COLO668 (cell line): Measurements from ENCODE around the gene MAST4.
"Not testable (repeated sequence)": the region's sequence is repeated elsewhere in the genome, so short reads cannot be mapped to it uniquely, and the experiment has no call there.

ENCODE experiments used
- DNase-seq: peaks from one replicate; lab custom pipeline; 2025; ENCODE audit not compliant: unreplicated experiment; lab: John Stamatoyannopoulos, UW

MAST4 gene

GRCh38 chr5:67102708-67103107, 506.5 kb downstream of the MAST4 start:
- no peak for DNase-seq

GRCh38 chr5:67104859-67105258, 508.7 kb downstream of the MAST4 start:
- DNase-seq: no peak

- DNase-seq: no peak
These were observed 509.1 kb downstream of the MAST4 start for GRCh38 chr5:67105270-67105669.

- DNase-seq: no peak
These were observed 510.6 kb downstream of the MAST4 start for GRCh38 chr5:67106626-67107342.

- no peak for DNase-seq
These were observed 515.6 kb downstream of the MAST4 start for GRCh38 chr5:67111779-67112178.

DNA sequence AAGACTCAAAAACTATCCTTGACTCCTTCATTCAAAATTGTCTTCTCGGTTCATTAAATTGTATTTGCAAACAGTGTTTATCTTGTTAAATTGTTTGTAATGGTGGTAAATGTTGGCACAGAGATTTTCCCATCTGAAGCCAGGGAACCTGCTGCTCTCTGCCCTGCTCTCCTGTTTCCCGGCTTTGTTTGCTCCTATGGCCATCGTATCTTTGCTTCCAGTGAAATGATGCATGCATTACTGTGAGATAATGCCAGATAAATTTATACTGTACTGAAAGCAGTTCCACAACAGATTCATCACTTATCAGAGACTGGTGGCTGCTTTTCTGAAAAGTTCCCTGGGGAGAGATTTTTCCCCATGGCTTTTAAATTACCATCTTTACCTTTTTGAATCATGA, 519.1 kb downstream of the MAST4 start:
- no peak for DNase-seq

DNA sequence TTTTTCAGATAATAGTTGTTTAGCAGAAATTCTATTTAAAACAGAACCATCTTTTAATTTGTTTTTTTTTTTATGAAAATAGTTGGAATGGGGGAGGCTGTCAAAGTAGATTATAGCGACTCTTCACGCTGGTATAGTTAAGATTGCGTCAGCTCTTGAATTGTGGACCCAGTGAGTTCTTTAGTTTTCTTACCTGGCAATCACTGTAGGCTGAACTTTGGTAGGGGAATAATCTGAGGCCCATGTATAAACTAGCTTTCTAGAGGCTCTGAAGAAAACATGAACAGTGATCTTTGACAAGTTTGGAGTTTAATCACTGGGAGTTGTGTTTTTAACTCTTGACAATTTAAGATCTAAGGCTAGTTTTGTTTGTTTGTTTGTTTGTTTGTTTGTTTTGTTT, 519.6 kb downstream of the MAST4 start:
- DNase-seq: no peak

DNA sequence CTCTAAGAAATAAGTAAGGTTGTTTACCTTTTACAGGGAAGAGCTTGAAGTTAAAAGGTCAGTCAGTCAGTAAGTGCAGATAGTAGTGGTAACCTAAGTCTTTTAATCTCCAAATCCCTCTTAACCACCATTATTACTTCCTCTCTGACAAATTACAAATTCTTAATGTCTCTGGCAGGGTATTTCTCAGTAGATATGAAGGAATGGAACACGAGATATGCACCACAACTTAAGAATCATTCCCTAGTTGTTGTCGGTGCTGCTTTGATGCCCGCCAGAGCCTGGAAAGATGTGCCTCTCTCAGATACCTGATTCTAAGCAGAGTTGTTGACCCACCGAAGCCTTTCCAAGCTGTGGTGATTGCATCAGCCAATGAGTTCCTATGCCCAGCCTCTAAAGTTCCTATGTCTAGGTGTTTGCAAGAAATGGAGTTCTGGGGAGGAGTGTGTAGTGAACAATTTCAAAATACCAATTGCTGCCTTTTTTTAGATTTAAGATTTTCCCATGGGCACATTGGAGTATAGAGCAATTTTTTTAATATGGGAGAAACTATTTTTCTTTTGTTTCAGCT, 521.9 kb downstream of the MAST4 start:
- DNase-seq: no peak

GRCh38 chr5:67119010-67119409, 522.8 kb downstream of the MAST4 start:
- DNase-seq: no peak

DNA sequence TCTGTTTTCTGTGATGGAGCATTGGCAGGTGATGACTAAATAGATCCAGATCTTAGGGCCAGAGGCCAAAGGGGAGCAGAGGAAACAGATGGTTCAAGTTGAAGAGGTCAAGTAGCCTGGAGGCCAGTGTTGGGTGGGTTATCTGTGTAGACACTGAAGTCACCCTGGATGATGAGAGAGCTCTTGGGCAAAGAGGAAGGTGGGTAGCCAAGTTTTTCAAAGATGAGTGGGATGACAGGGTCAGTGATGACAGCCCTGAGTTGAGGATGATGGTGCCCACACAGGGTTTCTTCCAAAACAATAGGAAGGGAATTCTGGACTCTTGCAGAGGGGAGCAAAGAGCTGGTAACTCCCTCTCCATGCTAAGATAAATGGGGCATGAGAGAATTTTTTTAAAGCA, 523.8 kb downstream of the MAST4 start:
- DNase-seq: no peak

DNA sequence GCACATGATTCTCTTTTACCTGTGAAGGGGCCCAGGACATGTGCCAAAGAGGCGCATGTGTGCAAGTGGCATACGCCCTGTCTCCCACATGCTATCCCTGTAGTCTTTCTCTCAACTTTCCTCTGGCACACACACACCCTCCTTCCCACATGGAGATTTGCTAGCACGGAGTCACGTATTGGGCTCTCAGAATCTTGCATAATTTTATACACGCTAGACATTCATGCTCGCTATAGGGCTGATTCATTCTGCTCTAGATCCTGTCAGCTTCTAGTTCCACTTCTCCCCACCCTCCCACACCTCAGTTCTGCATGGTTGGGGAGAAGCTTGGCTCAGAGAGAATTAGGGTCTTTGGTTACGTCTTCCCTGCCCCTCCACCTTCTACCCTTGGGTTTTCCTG, 527.6 kb downstream of the MAST4 start:
- no peak for DNase-seq

GRCh38 chr5:67124556-67124955, 528.4 kb downstream of the MAST4 start:
- DNase-seq: no peak

- DNase-seq: not testable (repeated sequence)
These were observed 531.2 kb downstream of the MAST4 start for GRCh38 chr5:67127347-67127895.

- no peak for DNase-seq
These were observed 533.6 kb downstream of the MAST4 start for GRCh38 chr5:67129768-67130167.

- no peak for DNase-seq
These were observed 537.0 kb downstream of the MAST4 start for GRCh38 chr5:67133217-67133616.

DNA sequence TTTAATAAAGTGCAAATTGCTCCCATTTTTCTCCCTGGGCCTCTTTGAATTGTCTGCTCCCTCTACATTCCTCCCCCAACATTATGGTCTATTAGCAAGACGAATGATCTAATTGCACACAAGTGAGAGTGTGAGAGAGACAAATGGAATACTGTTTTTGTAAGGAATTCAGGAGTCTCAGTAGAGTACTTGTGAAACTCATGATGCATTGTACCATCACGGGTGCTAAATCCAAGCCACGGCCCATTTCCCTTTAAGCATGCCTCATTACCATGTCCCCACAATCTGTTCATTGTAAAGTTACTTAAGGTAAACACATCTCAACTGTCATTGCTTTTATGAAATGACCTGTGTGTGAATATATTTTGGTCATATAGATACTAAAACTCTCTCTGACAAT, 537.6 kb downstream of the MAST4 start:
- DNase-seq: no peak

DNA sequence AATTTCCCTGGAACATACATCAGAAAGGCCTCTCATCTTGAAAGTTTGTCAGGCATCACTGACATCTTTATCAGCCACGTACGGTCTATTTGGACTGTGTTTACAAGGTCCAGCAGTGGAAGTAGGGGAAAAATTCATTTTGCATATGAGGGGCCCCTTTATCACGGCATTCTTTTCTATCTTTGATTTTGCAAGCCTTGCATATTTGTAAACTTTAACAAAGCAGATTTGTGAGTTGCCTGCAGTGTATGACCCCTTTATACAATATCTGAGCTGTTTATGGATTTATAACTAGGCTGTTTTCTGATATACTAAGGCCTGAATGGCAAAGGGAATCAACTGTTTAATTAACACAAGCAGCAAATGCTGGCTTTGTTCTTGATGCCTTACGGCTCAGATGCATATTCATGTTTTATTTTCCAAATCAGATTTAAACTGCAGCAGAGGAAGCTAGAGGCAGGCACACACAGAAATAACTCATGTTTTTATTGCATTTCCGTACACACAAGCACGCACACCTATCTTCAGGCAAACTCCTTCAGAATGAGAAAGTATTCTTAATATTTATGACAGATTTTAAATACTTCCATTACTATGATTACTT, 539.3 kb downstream of the MAST4 start:
- DNase-seq: no peak

DNA sequence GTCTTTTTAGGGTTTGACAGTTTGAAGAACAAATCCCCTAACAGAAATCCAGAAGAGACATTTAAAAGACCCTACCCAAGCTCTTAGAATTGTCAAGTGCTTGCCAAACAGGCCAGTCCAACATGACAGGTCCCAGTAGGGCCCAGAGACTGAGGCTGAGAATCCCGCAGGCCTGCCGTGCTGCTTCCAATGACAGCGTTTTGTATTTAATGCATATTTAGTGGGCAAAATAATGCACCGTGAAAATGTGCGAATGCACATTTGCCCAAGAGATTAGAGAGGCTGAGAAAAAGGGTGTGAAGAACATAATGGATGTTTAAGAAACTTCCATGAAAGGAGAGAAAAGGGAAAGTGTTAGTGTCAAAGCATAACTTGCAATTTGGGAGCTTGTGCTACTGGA, 542.8 kb downstream of the MAST4 start:
- no peak for DNase-seq

- no peak for DNase-seq
These were observed 544.2 kb downstream of the MAST4 start for GRCh38 chr5:67140413-67140812.

DNA sequence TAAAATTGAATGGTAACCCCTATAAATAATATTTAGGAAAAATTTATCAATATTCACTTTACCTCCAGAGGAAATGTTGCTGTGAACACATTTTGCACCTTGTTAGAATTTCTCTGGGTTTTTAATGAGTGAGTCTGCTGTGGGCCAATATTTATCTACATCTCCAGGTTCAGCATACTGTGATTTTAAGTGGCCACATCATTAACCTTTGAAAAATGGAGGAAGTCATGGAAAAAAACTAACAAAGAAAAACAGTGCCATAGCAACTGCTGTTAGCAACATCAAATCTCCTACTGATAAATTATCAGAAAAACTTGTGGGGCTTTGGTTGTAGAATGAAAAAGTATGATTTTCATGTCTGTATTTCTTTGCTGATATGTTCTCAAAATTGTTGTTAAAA, 545.5 kb downstream of the MAST4 start:
- no peak for DNase-seq

DNA sequence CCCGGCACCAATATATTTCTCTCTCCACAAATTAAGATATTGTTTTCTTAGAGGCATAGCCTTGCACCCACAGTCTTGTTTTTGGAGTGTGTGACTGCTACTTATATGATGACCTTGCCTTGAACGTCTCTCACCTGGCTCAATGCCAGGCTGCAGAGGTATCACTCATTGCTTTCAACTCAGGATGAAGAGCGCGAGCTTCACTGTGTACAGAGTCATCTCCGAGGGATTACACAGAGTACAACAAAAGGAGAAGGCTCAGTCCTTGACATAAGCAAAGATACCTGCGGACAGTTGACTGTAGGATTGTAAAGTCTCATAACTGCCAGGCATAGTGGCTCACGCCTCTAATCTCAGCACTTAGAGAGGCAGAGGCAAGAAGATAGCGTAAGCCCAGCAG, 546.6 kb downstream of the MAST4 start:
- peak; percentile 28 for DNase-seq

DNA sequence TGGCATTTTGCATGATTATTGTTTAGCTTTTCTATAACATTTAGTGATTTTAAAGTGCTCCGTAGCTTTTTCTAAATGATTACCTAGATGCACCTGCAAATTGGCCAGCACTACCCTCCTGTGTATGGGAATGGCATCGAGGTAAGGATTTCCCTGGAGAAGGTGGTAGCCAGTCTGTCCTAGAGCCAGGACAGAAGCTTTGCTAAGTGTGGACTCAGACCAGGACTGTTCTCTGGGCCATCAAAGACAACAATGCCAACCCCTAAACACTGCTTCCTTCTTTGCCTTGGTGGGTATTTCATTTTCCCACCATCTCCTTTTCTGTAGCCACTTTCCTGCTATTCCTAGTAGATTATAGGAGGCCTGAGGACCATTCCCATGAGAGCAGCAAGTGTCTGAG, 547.4 kb downstream of the MAST4 start:
- DNase-seq: no peak
